ENCODE measurements around the gene ZBTB4. TPM values are rescaled to one million over a fixed set of nuclear protein-coding genes. Genes with fewer than 3 reads are reported as not detected.

The ZBTB4 gene
- total RNA-seq, 2 experiments from 2014 or later: 3.5 to 3.9 TPM

DNA sequence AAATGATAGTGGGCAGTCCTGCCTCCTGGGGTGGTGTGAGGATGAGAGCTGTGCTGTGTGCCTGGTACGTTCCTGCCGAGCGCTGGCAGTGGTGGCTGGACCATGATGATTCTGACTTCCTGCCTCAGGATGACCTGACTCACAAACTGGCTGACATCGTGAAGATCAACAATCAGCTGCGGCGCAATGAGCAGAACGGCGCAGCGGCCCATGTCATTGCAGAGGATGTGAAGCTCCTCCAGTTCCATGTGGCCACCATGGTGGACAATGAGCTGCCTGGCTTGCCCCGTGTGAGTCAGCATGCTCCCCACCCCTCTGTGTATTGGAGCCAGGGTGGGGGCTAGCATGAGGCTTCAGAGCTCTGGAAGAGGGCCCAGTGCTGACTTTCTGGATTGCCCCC is 17.8 kb upstream of the ZBTB4 start:
- Histone ChIP-seq H3K4me3 (ENCODE audit: low read depth, low read length, poor library complexity, severe bottlenecking) (no peak overlapping the region), H3K4me1 (ENCODE audit: insufficient read depth, low read length, poor library complexity, severe bottlenecking) (no peaks in the 10 kb centered on the region), H3K36me3 (ENCODE audit: insufficient read depth, low read length) (peaks cover 94% of the 10 kb centered on the region), H3K9me3 (ENCODE audit: low read length) (no peaks in the 10 kb centered on the region), H3K27ac (ENCODE audit: low read depth, low read length, poor library complexity, severe bottlenecking) (no peak overlapping the region), H2AFZ (ENCODE audit: low read length) (no peak overlapping the region), H3K9me2 (ENCODE audit: insufficient read depth, low read length) (no peaks in the 10 kb centered on the region), H3K79me2 (ENCODE audit: insufficient read depth, low read depth, low read length) (peaks cover 39% of the 10 kb centered on the region), H4K20me1 (ENCODE audit: insufficient read depth, low read length) (no peaks in the 10 kb centered on the region; the same call in 1 of the 2 replicates), H3K4me2 (ENCODE audit: low read length) (no peak overlapping the region)
- POLR2A ChIA-PET: no interaction called here
- CTCF ChIA-PET (ENCODE audit: unreplicated experiment): interaction anchor here (0.8 kb wide), 1 partner anchor 57 kb away, joined by 4 read pairs; no protein-coding TSS in a partner anchor
- intact Hi-C loops (cut with micrococcal nuclease; ENCODE audit: unreplicated experiment): no loop called here
- TF ChIP-seq EZH2phosphoT487 (IDR thresholded peaks at IDR 0.05; ENCODE audit: borderline replicate concordance, low read depth, low read length): no peak
- TF ChIP-seq, protein P1, sequence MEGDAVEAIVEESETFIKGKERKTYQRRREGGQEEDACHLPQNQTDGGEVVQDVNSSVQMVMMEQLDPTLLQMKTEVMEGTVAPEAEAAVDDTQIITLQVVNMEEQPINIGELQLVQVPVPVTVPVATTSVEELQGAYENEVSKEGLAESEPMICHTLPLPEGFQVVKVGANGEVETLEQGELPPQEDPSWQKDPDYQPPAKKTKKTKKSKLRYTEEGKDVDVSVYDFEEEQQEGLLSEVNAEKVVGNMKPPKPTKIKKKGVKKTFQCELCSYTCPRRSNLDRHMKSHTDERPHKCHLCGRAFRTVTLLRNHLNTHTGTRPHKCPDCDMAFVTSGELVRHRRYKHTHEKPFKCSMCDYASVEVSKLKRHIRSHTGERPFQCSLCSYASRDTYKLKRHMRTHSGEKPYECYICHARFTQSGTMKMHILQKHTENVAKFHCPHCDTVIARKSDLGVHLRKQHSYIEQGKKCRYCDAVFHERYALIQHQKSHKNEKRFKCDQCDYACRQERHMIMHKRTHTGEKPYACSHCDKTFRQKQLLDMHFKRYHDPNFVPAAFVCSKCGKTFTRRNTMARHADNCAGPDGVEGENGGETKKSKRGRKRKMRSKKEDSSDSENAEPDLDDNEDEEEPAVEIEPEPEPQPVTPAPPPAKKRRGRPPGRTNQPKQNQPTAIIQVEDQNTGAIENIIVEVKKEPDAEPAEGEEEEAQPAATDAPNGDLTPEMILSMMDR (conservative IDR thresholded peaks at IDR 0.05; ENCODE audit: low read length): no peak
- BruUV-seq (replicated peaks): no TSS peak
- DNase-seq (ENCODE audit: low spot score): no peak

DNA sequence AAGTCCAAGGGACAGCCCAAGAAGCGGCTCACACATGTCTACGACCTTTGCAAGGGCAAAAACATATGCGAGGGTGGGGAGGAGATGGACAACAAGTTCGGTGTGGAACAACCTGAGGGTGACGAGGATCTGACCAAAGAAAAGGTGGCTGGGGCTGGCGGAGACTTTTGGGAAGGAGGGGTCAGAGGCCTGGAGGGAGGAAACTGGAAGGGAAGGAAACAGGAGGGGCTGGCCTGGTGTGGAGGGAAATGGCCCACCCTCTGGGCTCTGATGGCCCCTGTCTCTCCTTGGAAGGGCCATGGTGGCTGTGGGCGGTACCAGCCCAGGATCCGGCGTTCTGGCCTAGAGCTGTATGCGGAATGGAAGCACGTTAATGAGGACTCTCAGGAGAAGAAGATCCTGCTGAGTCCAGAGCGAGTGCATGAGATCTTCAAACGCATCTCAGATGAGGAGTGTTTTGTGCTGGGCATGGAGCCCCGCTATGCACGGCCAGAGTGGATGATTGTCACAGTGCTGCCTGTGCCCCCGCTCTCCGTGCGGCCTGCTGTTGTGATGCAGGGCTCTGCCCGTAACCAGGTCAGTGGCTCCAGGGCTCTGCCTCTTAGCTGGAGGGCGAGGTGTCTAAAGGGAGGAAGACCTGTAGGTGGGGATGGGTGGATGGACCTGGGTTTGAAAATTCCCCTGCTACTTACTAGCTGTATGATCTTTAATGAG is 17.2 kb upstream of the ZBTB4 start:
- intact Hi-C loops (cut with micrococcal nuclease; ENCODE audit: unreplicated experiment): no loop called here
- POLR2A ChIA-PET: no interaction called here
- no peaks in the 10 kb centered on the region for H3K9me3 ChIP-seq (ENCODE audit: low read length)
- no peaks in the 10 kb centered on the region for H3K4me1 ChIP-seq (ENCODE audit: insufficient read depth, low read length, poor library complexity, severe bottlenecking)
- no peak overlapping the region for H3K4me3 ChIP-seq (ENCODE audit: low read depth, low read length, poor library complexity, severe bottlenecking)
- H3K4me2 ChIP-seq (ENCODE audit: low read length): no peak overlapping the region
- CTCF ChIA-PET (ENCODE audit: unreplicated experiment): no interaction called here
- peaks cover 94% of the 10 kb centered on the region for H3K36me3 ChIP-seq (ENCODE audit: insufficient read depth, low read length)
- no peak for DNase-seq (ENCODE audit: low spot score)
- TF ChIP-seq, protein P1 (conservative IDR thresholded peaks at IDR 0.05; ENCODE audit: low read length): no peak
- no peak for TF ChIP-seq EZH2phosphoT487 (IDR thresholded peaks at IDR 0.05; ENCODE audit: borderline replicate concordance, low read depth, low read length)
- peaks cover 45% of the 10 kb centered on the region for H3K79me2 ChIP-seq (ENCODE audit: insufficient read depth, low read depth, low read length)
- no peak overlapping the region for H2AFZ ChIP-seq (ENCODE audit: low read length)
- TSS peak; percentile 79 for BruUV-seq (replicated peaks)
- no peaks in the 10 kb centered on the region; the same call in 1 of the 2 replicates for H4K20me1 ChIP-seq (ENCODE audit: insufficient read depth, low read length)
- no peaks in the 10 kb centered on the region for H3K9me2 ChIP-seq (ENCODE audit: insufficient read depth, low read length)
- no peak overlapping the region for H3K27ac ChIP-seq (ENCODE audit: low read depth, low read length, poor library complexity, severe bottlenecking)

DNA sequence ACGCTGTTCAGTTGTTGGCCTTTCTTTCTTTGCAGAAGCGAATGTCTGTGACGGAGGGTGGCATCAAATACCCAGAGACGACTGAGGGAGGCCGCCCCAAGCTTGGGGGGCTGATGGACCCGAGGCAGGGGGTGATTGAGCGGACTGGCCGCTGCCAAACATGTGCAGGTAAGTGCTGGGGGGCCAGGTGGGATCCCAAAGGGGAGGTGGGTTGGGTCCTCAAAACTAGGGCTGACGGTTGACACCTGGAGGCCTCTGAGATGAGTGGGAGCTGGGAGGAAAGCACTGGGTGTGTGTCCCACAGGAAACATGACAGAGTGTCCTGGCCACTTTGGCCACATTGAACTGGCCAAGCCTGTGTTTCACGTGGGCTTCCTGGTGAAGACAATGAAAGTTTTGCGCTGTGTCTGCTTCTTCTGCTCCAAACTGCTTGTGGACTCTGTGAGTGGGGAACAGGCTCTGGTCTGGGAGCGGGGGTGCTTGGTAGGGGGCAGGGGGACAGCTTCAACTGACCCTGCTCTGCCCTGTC is 16.5 kb upstream of the ZBTB4 start:
- TF ChIP-seq, protein P1 (conservative IDR thresholded peaks at IDR 0.05; ENCODE audit: low read length): no peak
- TF ChIP-seq EZH2phosphoT487 (IDR thresholded peaks at IDR 0.05; ENCODE audit: borderline replicate concordance, low read depth, low read length): no peak

More for the DNA sequence above, 16.5 kb upstream of the ZBTB4 start:
- Histone ChIP-seq H2AFZ (ENCODE audit: low read length) (no peak overlapping the region), H3K9me2 (ENCODE audit: insufficient read depth, low read length) (no peaks in the 10 kb centered on the region), H3K4me2 (ENCODE audit: low read length) (no peak overlapping the region), H3K4me1 (ENCODE audit: insufficient read depth, low read length, poor library complexity, severe bottlenecking) (no peaks in the 10 kb centered on the region), H3K79me2 (ENCODE audit: insufficient read depth, low read depth, low read length) (peaks cover 52% of the 10 kb centered on the region), H3K36me3 (ENCODE audit: insufficient read depth, low read length) (peaks cover 94% of the 10 kb centered on the region), H4K20me1 (ENCODE audit: insufficient read depth, low read length) (no peaks in the 10 kb centered on the region; the same call in 1 of the 2 replicates), H3K4me3 (ENCODE audit: low read depth, low read length, poor library complexity, severe bottlenecking) (no peak overlapping the region), H3K27ac (ENCODE audit: low read depth, low read length, poor library complexity, severe bottlenecking) (no peak overlapping the region), H3K9me3 (ENCODE audit: low read length) (no peaks in the 10 kb centered on the region)
- CTCF ChIA-PET (ENCODE audit: unreplicated experiment): no interaction called here
- no TSS peak for BruUV-seq (replicated peaks)
- POLR2A ChIA-PET: no interaction called here
- intact Hi-C loops (cut with micrococcal nuclease; ENCODE audit: unreplicated experiment): no loop called here
- no peak for DNase-seq (ENCODE audit: low spot score)
